SHP77 (cell line): Measurements from ENCODE around the gene ALS2.
"Not testable (repeated sequence)": the region's sequence is repeated elsewhere in the genome, so short reads cannot be mapped to it uniquely, and the experiment has no call there.

ENCODE experiments used
- DNase-seq, 2 experiments: peaks; one replicate each; lab custom pipeline; 2025; lab: John Stamatoyannopoulos, UW

Gene ALS2

DNA sequence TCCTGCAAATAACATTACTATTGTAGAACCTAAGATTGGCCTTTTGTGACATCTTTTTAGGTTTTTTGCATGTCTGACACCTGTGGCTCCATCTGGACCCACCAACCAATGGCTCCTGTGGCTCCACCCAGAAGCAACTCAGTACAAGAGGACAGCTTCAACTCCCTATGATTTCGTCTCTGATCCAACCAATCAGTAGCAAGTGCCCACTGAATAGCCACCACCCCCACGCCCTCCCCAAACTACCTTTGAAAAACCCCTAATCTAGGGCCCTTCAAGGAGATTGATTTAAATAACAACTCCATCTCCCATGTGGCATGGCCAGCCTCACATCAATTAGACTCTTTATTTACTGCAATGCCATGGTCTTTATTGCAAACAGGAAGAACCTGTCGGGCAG is 105.9 kb downstream of the ALS2 start:
- DNase-seq: no peak

DNA sequence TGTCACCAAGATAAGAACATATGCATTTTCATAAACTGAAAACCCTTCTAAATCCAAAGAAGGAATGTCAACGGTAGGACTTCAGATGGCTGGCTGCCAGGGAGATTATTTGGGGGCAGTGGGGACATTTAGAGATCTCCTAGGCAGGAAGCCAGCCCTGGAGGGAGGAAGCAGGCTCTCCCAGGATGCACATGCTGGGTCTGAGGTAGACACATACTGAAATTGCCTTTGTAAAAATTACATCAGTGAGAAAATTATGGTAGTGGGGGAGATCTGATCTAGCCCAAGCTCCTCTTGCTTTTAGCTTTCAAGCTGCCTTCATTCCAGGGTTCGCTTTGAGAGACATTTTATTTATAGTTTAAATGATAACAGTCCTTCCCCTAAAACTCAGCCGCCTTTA is 106.4 kb downstream of the ALS2 start:
- no peak for DNase-seq

DNA sequence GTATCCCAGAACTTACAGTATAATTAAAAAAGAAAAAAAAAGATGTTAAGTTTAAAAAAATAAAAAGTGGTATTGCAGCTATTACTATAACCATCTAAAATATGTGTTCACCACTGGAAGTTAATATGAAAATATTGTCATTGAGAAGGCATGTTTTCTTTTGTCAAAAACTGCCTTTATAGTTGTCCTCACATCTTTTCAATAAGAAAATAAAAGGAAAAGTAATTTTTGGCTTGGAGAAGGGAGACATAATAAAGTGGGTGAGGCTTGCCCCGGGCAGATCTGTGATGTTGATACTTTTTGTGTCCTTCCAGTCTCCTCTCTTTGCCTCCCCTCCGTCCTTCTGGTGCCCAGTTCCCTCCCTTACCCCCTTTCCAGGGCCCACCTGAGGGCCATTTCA is 107.2 kb downstream of the ALS2 start:
- no peak for DNase-seq

DNA sequence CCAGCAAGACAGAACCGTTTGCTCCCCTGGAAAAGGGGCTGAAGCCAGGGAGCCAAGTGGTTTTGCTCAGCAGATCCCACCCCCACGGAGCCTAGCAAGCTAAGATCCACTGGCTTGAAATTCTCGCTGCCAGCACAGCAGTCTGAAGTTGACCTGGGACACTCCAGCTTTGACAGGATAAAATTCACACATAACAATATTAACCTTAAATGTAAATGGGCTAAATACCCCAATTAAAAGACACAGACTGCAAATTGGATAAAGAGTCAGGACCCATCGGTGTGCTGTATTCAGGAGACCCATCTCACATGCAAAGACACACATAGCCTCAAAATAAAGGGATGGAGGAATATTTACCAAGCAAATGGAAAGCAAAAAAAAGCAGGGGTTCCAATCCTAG is 109.5 kb downstream of the ALS2 start:
- not testable (repeated sequence) for DNase-seq

DNA sequence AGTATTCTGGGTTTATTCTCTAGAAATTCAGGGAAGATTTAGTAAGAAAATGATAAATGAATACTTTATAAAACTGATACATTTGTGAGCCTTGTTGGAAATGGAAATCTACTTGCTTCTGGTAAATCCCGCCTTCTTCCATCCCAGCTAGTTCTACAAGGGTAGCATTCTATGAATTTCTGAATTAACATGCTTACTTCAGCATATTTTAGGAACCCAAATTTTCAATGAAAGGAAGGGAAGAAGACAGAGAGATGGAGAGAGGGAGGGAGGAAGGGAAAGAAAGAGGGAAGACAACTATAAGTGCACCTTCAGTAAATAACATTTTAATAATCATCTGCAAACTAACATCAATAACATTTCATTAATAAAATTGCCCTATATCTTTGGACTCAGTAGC is 110.9 kb downstream of the ALS2 start:
- DNase-seq: no peak

DNA sequence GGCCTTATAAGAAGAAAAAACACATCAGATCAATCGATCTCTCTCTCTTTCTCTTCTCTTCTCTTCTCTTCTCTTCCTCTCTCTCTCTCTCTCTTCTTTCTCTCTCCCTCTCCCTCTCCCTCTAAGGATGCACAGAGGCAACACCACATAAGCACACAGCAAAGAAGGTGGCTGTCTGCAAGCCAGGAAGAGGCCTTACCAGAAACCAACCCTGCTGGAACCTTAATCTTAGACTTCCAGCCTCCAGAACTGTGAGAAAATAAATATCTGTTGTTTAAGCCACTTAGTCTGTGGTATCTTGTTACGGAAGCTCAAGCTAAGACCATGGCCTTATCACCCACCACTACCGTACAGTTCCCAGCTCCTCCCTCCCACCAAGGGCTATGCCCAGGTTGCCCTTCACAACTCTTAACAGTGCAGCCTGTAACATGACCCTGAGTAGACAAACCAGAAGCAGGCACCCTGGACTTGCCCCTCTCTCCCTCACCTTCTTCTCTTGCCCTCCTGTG is 112.3 kb downstream of the ALS2 start:
- DNase-seq: no peak

DNA sequence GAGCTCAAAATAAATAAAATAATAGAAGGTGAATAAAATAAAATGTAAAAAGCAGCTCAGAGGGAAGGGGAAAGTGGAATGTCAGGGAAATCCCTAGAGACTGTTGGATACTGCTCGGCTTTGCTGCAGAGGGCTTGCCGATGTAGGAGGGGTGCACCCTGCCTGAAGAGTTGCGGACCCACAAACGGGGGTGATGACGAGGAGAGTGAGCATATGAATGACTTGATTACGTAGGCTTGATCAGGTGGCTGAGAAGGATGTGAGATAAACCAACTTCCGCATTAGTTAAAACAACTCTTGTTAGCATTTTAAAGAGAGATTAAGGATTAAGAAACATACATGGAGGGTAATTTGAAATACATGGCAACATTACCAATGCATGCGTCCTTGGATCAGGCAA is 116.4 kb downstream of the ALS2 start:
- DNase-seq: no peak

DNA sequence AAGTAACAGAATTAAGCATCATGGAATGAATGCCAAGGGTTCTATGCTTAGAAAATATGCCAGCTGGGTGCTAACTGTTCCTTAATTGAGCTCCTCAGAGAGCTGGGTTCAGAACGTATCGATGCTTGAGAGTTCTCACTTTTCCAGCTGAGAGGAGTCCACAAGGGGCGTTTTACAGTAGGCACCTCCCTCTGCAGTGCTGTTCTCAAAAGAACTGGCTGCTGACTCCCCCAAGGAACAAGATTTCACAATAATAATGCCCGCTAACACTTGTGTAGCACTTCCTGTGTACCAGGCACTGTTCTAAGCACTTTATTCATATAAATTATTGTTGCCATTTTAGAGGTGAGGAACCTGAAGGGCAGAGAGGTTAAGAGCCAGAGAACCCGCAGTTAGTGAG is 119.4 kb downstream of the ALS2 start:
- no peak for DNase-seq

DNA sequence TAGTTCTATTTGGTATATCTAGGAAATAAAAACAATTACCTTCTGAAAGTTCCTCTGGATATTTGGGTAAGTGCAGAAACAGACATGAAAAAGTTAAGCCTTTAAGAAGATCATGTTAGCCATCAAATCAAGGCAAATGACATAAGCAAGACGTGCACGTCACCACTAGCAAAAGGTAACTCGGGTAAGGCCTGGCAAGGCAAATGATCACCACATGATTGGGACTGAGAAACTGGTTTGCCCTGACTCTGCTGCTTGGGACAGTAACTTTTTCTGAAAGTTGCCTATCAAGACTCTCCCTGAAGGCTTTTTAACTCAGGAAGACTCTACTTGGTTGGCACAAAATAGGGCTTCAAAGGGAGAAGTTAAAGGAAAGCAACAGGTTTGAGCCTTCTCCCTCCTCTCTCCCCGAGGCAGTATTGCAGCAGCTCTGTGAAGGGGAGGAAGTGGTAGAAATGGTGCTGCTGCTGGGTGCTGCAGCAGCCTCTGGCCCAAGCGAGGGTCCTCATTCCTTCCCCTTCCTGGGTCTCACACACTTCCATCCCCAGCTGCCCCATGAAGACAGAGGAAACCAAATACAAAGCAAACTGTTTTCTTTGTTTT is 120.3 kb downstream of the ALS2 start:
- no peak for DNase-seq

DNA sequence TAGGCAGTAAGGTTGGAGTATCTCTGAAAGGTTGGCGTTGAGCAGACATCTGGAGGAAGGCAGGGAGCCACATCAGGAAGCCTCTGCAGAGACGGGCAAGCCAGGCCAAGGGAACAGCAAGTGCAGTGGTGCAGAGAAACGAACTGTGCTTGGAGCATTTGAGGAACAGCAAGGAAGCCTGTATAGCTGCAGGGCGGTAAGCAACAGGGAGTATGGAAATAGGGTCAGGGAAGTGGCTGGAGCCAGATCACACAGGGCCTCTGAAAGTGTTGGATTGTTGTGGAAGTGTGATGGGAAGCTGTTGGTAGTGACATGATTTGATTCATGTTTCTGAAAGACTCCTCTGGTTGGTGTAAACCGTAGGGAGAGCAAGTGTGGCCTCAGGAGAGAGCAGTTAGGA is 124.0 kb downstream of the ALS2 start:
- DNase-seq: no peak

DNA sequence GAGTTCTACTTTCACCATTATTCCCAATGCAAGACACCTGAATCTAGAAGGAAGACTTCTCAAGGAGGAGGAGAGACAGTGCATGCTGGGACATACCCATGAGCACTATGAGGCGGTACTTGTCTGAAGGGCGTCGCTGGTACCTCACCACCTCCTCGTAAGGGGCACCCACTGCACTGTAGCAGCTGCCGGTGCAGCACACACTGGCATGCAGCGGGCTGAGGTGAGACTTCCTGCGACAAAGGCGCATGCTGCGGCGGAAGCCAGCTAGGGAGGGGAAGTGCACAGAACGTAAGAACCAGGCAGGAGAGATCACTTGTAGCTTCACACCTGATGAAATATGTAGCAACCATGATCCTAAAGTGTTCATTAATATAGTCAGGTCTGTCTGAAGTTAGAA is 124.6 kb downstream of the ALS2 start:
- DNase-seq: no peak

DNA sequence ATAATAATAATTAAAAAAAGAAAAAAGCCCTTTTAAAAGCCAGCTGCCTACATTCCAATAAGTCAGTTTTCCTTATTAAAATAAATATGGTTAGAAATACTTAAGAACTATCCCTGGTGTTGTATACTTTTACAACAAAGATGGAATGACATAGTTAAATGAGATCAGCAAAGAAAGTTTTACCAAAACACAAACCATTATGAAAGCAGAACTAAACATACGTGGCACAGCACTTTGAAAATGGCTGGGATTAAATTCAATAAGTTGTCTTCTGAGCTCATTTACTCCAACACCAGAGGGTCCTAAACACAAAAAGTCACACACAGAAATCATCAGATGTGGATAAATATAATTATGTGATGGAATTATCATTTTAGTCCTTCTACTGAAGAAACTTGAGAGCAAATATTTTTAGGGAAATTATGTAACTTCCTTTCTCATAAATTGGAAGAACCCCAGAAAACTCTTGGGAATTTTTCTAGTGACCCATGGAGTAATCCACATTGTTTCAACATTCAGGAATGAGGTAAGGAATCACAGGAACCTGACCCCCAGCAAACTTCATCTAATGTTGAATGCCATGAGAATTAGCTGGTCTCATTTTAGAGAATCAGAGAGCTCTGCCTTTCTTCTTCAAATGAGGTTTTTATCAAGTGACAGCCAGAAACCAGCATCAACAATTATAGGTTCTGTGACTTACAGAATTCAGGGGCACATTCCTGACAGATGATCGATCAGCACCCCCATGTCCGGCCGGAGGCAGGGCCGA is 125.9 kb downstream of the ALS2 start:
- no peak for DNase-seq

DNA sequence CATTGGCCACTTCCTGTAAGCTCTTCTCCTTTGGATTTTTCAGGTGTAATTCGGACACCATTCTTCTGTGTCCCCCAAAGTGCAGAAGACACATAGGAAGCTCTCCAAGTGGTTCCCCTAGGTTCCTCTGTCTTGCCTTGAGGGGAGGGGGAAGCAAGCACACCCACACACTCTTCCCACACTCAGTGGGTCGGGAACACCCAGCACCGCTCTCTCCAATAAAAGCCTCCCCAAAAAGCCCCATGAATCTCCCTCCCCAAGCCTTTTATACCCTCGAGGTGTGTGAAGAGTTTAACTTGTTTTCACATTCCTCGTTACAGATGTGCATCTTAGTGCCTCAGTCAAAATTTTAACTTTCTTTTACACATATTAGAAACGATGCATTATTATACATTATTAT is 127.5 kb downstream of the ALS2 start:
- DNase-seq: no peak
